GM19043 (cell line): Measurements from ENCODE around the gene CYTH1.

Experiments
- ATAC-seq: cut with Tn5 transposase; IDR thresholded peaks from one replicate; pipeline ENCODE4 v1.9.1; 2021; ENCODE audit warnings: low read depth; ENCODE audit not compliant: unreplicated experiment

CYTH1 gene

GRCh38 chr17:78738698-78739097, 43.4 kb downstream of the CYTH1 start:
- no peak for ATAC-seq

- ATAC-seq: no peak
Observed at GRCh38 chr17:78738278-78738677, 43.8 kb downstream of the CYTH1 start.

- no peak for ATAC-seq
Observed at GRCh38 chr17:78737332-78737731, 44.7 kb downstream of the CYTH1 start.

- ATAC-seq: peak; percentile 60
Observed at GRCh38 chr17:78736526-78737079, 45.5 kb downstream of the CYTH1 start.

- no peak for ATAC-seq
Observed at GRCh38 chr17:78735832-78736525, 46.1 kb downstream of the CYTH1 start.

- no peak for ATAC-seq
Observed at GRCh38 chr17:78734793-78735641, 47.1 kb downstream of the CYTH1 start.

GRCh38 chr17:78732354-78732753, 49.7 kb downstream of the CYTH1 start:
- no peak for ATAC-seq

- no peak for ATAC-seq
Observed at GRCh38 chr17:78731904-78732303, 50.2 kb downstream of the CYTH1 start.

- ATAC-seq: no peak
Observed at GRCh38 chr17:78729641-78730040, 52.4 kb downstream of the CYTH1 start.

- no peak for ATAC-seq
Observed at GRCh38 chr17:78728495-78728894, 53.6 kb downstream of the CYTH1 start.

- ATAC-seq: no peak
Observed at GRCh38 chr17:78727476-78728229, 54.4 kb downstream of the CYTH1 start.

GRCh38 chr17:78727057-78727456, 55.0 kb downstream of the CYTH1 start:
- ATAC-seq: no peak

- ATAC-seq: no peak
Observed at GRCh38 chr17:78726513-78726912, 55.6 kb downstream of the CYTH1 start.

GRCh38 chr17:78725448-78726021, 56.5 kb downstream of the CYTH1 start:
- ATAC-seq: no peak

GRCh38 chr17:78724999-78725398, 57.1 kb downstream of the CYTH1 start:
- ATAC-seq: no peak

GRCh38 chr17:78724544-78724943, 57.5 kb downstream of the CYTH1 start:
- no peak for ATAC-seq

- no peak for ATAC-seq
Observed at GRCh38 chr17:78723957-78724356, 58.1 kb downstream of the CYTH1 start.

GRCh38 chr17:78723001-78723796, 58.9 kb downstream of the CYTH1 start:
- ATAC-seq: no peak

GRCh38 chr17:78722246-78722761, 59.8 kb downstream of the CYTH1 start:
- ATAC-seq: no peak
